RCC 7860 (cell line): ENCODE measurements around the gene IFITM10.

Experiments
- DNase-seq: peaks from one replicate; pipeline ENCODE4 v3.0.0-alpha.2; 2015; ENCODE audit warnings: low spot score
- FAIRE-seq: peaks from 2 replicates; lab custom pipeline; 2012; peaks lifted over from hg19 to GRCh38; lab: Jason Lieb, UNC

Gene IFITM10

DNA sequence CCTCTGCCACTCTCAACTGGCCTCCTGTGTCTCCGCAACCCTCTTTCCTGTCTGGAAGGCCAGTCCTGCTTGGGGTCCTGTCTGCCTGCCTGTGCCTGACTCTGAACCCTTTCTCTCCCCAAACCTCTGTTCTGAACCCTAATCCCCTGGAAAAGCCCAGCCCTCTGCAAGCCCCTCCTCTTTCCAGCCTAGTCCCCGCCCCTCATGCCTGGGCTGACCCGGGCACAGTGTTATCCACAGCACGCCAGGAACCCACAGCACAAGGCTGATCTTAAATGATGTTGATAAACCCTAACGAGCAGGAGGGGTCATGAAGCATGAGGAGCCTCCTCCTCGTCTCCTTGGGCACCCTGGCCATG is at the start of gene IFITM10:
Gene IFITM10 (minus strand): TSS at position 115 of the 359 bp plus-strand sequence. CDS start 153 bp downstream, outside the sequence.
- FAIRE-seq, result no peak
- DNase-seq, result peak; percentile 18

DNA sequence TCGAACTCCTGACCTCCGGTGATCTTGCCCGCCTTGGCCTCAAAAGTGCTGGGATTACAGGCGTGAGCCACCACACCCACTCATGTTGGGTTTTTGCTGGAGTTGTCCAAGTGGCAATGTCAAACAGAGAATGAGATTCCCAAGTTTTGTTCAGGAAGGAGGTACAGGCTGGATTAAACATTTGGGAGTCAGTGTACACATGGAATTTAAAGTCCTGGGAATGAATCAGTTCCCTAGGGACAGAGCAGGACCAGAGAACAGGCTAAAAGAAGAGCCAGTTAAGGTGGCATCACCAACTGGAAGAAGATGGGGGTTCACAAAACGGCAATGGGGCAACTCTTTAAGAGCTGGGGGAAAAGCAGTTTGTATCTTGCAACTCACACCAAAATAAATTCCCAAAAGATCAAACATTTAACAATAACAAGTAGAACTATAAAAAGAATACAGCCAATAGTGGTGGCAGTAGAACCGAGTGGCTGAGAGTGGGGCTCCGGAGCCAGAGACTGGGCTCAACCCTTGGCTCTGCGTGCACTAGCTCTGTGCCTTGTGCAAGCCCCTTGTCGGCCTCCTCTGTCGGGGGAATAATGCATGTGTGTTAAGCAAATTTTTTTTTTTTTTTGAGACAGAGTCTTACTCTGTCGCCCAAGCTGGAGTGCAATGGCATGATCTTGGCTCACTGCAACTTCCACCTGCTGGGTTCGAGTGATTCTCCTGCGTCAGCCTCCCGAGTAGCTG is 47.2 kb upstream of the IFITM10 start:
- FAIRE-seq (no peak), DNase-seq (no peak)

DNA sequence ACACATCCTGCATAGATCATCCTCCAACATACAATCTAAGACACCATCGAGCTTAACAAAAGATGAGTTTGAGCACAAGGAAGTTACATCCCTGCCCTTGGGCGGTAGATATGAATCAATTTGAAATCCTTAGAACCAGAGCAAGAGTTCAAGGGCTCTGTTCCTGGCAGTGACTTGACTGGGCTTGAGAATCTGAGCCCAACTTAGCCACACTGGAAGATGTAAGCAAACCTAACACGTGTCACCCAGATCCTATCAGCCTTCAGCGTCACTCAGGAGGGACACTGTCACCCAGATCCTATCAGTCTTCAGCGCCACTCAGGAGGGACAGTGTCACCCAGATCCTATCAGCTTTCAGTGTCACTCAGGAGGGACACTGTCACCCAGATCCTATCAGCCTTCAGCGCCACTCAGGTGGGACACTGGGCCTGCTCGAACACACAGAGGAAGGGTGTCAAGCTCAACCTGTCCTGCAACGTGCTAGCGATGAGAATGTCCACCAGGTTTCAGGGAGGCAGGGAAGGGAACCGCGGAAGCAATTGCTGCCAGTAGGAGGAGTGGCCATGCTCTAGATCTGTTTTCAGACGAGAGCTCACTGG is 46.1 kb upstream of the IFITM10 start:
- DNase-seq (no peak), FAIRE-seq (no peak)

DNA sequence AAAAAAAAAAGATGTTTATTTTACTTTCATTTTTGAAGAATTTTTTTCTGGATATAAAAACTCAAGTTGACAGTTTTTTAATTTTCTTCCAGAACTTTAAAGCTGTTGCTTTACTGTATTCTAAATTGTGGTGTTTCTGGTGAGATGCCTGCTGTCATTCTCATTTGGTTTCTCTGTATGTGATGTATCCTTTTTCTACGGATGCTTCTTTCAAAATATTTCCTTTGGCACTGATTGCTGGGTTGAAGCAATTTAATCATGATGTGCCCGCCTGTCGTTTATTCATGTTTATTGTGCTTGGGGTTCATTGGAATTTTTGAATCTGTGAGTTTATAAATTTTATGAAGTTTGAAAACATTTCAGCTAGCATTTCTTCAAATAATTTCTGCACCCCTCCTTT is 42.7 kb upstream of the IFITM10 start:
- FAIRE-seq (no peak), DNase-seq (no peak)

DNA sequence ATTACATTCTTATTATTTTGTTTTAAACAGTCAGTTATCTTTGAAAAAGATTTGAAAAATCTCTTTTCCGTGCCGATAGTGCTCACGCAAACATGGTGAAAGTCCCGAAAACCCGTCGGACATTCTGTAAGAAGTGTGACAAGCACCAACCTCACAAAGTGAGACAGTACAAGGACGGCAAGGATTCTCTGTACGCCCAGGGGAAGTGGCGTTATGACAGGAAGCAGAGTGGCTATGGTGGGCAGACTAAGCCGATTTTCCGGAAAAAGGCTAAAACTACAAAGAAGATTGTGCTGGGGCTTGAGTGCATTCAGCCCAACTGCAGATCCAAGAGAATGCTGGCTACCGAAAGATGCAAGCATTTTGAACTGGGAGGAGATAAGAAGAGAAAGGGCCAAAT is 42.1 kb upstream of the IFITM10 start:
- DNase-seq (no peak), FAIRE-seq (no peak)

DNA sequence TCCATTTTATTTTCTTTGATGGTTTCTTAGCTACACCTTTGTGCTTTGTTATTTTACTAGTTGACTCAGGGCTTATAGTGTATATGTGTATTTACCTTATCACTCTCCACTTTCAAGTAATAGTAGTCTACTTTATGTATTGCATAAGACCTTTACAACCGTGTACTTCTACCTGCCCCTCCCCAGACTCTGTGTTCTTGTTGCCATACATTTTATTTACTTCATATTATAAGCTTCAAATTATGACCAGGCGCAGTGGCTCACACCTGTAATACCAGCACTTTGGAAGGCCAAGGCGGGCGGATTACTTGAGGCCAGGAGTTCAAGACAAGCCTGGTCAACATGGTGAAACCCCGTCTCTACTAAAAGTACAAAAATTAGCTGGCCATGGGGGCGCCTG is 41.5 kb upstream of the IFITM10 start:
- FAIRE-seq (no peak), DNase-seq (no peak)

DNA sequence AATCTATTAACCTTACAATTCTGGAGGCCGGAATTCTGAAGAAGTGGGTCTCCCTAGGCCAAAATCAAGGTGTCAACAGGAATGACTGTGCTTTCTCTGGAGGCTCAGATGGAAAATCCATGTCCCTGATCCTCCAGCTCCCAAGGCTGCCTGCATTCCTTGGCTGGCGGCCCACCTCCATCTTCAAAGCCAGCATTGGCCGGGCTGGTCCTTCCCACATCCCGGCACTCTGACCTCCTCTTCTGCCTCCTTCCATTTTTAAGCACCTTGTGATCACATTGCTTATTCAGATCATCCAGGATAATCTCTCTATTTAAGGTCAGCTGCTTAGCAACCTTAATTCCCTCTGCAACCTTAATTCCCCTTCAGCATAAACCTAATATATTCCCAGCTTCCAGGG is 36.1 kb upstream of the IFITM10 start:
- DNase-seq (no peak), FAIRE-seq (no peak)

DNA sequence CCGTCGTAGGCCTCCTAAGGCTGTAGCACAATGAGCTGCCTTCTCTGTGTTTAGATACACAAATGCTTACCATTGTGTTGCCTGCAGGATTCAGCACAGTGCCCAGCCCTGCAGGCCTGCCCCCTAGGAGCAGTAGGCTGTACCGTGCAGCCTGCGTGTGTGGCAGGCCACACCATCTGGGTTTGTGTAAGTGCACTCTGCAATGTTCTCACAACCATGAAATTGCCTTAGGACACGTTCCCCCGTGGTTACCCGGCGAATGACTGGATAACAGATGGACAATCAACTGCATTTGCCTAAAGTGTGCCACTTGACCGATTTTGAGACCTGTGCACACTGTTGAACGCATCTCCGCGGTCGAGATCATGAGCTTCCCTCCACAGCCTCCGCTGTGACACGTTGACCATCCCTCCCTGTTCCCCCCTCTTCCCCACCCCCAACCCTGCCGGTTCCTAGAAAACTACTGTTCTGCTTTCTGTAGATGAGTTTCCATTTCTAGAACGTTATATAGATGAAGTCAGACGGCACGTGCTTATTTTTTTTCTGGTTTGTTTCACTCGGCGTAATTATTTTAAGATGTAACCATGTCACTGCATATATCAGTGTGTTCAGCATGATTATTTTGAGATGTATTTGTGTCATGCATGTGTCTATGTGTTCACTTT is 35.5 kb upstream of the IFITM10 start:
- FAIRE-seq (no peak), DNase-seq (no peak)

DNA sequence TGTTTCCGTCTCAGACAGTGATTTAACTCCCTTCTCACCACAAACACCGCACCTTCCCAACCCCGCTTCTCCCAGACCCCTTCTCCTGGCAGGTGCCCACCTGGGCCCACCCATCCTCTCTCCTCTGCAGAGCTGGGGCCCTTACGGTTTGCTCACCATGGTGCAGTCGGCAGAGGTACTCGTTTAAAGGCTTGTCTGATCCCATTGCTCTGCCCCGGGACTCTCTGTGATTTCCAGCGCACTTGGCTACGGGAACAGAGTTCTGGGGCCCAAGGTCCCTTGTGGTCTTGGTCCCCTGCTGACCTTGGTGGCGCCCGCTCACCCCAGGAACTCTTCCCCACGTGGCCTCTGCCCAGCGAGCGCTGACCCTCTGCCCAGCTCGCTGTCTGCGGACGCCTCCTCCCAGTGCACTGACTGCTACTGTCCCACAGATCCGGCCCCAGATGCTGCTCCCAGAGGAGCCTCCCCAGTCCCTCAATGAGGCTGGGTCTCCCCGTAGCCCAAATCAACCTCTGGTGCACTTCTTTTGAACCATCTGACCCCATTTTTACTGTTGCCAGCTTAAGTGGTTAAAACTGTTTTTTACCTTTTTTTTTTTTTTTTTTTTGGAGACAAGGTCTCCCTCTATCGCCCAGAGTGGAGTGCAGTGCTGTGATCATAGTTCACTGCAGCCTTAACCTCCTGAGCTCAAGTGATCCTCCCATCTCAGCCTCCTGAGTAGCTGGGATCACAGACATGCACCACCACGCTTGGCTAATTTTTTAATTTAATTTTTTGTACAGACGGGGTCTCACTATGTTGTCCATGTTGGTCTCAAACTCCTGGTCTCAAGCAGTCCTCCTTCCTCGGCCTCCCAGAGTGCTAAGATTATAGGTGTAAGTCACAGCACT is 34.6 kb upstream of the IFITM10 start:
- no peak for FAIRE-seq
- no peak for DNase-seq

DNA sequence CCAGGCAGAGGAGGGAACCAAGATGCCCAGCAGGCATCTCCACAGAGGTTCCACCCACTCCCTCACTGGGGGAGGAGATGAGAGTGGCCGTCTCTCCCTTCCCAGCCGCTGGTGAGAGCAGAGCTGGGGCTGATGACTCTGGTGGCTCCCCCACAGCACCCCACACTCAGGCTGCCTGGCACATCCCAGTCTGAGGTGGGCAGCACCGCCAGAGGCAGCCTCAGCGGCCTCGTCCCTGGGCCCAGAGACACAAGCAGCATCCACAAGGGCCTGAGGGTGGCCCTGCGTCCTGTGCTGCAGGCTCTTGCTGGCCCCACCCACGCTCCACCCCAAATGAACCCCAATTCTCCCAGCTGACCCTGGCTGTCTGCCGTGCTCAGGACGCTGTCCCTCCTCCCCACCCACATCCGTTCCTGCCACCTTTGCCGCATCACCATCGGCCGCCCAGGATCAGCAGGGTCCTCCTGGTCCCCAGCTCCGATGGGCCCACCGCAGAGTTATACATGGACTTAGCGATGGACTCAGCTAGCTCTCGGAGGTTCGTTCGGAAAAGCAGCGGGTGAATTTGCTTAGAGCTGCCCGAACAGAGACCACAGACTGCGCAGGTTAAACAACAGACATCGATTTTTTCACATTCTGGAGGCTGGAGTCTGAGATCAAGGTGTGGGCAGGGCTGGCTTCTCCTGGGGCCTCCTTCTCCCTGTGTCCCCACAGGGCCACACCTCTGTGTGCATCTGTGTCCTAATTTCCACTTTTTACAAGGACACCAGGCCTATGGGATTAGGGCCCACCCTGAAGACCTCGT is 33.5 kb upstream of the IFITM10 start:
- FAIRE-seq (no peak), DNase-seq (no peak)

DNA sequence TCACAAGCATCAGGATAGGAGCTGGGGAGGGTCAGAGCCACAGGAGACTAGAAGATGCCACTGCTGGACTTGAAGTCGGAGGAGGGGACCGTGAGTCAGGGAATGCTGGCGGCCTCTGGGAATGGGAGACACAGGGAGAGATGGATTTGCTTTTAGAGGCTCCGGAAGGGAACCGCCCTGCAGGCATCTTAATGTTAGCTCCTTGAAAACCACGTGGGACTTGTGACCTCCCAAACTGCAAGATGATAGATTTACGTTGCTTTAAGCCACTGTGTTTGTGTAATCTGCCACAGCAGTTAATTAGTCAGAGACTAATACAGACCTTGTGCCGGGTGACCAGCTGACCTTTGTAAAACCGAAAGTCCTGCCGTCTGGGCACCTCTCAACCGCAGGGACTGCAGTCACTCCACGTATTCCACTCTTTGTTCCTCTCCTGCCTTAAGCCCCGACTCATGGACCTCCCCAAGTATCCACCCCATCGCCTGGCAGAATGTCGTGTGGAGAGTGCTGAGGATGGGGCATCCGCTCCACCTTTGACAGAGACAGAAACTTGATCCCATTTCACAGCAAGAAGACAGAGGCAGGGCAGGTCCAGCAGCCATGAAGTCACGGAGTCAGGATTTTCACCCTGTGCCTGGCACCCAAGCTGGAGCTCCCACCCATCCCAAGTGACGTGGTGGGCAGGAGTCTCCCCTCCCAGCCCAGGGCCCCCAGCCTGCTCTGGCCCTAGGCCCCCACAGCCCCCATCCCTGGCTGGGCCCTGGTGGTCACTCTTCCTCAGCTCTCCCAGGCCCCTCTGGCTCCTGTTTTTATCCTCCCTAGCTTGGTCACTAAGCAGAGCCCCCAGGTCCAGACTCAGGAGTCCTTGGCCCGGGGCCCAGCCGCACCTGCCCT is 32.7 kb upstream of the IFITM10 start:
- DNase-seq (peak; percentile 80), FAIRE-seq (peak; percentile 80)

DNA sequence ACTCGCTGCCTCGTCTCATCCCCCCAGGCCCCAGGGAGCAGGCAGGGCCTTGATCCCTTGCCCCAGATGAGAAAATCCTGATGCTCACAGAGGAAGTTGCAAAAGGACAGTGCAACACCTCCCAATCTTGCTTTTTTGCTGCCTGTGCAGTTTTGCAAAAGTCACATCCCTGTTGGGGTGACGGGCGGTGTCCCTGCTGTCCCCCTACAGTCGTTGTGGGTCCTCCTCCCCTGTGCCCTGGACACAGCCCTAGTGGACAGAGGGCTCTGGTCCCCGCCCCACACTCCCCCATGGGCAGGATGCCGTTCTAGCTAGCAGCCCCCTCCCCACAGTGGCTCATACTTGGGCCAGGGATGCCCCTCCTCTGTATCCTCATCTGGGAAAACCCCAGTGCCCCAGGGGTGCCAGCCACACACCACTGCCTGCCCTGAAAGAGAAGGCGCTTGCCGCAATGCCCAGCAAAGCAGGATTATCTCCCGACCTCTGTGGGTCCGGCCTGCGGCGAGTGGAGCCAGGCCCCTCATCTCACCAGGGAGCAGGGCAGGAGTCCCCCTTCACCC is 31.7 kb upstream of the IFITM10 start:
- FAIRE-seq, result no peak

DNA sequence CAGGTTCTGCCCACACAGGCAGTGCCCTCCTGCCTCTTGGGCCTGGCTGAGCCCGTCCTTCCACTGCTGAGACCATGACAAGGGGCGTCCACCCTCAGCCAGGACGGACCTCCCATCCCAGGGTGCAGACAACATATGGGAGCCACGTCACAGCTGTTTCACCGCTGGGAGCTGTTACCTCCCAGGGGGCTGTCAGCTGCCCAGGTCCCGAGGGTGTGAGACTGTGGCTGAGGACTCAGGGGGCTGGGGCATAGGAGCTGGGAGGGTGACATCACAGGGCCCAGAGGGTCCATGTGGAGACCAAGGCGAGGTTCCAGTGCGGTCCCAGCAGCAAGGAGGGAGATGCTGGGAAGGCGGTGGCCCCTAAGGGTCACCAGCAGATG is 31.2 kb upstream of the IFITM10 start:
- FAIRE-seq (no peak), DNase-seq (no peak)

More for the DNA sequence above, 31.7 kb upstream of the IFITM10 start:
- DNase-seq, result no peak

DNA sequence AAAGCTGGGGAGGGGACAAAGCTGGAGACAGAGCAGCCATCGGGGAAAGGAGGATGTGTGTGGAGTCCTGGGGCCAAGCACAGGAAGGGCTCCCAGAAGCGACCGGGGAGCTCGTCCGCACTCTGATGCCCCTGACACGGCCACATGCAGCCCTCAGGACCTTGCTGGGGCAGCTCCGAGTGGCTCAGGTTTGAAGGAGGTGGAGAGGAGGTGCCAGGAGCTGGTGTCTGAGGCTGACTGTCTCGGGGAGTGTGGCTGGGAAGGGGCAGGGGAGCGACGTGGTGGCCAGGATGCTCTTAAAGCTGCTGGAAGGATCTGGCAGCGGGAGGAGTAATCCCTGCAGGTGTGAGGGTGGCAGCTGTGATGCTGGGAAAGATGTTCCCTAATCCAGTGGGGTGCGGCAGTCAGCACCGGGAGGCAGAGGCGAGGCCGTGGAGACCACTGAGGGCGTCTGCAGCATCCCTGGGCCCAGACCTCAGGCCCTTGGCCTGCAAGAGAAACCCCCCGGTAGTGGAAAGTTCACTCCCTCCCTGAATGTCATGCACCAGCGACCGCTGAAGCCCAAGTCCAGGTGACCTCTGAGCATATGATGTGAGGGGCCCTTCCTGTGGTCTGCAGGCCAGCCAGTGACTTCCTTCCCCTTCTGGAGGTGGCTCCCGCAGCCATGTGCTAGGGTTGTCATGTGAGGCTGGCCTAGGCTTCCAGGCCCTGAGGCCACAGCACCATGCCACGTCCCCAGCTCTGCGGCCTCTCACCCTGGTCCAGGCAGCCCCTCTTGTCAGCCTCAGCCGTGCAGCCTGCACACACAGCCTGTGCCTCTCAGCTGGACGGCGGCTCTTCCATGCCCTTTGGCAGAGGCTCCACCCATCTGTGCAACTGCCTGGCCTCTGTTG is 30.6 kb upstream of the IFITM10 start:
- FAIRE-seq (no peak), DNase-seq (no peak)

DNA sequence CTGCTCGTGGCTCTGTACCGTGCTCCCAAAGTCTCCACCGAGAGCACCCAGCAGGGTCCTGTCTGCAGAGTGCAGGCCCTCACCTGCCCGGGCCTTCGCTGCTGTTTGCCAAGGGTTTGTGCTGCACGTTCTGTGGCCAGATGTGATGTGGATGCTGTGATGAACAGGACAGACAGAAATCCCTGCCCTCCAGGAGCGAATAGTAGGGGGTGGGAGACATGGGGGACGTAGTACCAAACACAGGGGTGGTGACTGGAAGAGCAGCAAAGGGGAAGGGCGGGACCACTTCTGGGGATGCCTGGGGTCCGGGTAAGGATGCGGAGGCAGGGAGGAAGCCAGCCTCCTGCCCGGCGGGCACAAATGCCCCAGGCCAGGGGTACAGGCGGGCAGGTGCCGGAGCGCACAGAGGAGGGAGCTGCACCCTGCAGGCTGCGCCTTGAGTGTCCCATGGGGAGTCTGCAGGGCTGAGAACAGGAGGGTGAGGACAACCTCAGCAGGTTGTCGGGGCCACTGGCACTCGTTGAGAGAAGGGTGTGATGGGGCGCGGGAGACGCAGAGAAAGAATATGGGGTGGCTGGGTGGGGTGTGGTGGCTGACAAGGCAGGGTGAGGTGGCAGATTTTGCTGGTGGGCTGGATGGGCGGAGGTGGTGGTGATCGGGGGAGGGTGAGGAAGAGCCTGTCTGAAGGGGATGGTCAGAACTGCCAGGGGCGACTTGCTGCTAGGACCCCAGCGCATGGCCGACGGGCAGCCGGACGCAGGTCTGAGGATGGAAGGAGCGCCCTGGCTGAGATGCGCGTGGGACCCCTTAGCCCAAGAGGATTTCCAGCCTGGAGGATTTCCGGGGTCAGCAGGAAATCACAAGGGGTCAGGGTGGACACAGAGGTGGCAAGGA is 29.7 kb upstream of the IFITM10 start:
- FAIRE-seq (no peak), DNase-seq (no peak)

DNA sequence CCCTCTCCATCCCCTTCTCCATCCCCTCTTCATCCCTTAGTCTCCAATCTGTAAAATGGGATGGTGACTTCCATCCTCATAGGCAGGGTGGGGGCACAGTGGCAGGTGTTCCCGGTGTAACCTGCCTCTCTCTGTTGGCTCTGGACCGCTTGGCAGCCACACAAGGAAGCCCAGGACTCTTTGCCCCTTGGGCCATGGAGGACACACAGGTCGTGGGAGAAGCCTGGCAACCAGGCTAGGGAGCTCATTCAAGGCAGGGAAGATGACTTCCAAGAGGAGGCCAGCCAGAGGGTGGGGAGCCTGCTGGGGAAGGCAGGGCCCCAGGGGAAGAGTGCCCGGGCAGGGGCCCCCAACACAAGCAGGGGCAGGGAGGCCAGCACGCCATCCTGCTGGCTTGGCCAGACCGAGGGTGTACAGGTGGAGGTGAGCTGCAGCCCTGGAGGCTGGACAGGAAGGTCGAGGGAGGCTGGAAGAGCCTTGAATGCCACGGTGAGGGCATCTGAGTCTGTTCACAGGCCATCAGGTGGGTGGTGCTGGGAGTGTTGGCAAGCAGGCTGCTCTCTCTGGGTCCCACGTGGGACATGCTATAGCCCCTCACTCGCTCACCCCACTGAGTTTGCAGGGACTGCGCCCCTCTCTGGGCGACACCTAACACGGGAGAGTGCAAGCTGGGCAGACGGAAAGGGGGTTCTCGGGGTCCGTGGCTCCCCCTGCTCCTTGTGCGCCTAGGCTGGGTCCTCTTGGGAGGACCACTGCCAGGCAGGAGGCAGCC is 28.8 kb upstream of the IFITM10 start:
- FAIRE-seq, result no peak

More for the DNA sequence above, 28.8 kb upstream of the IFITM10 start:
- DNase-seq, result no peak
